Measurements from ENCODE around the gene SRPRB.

DNA sequence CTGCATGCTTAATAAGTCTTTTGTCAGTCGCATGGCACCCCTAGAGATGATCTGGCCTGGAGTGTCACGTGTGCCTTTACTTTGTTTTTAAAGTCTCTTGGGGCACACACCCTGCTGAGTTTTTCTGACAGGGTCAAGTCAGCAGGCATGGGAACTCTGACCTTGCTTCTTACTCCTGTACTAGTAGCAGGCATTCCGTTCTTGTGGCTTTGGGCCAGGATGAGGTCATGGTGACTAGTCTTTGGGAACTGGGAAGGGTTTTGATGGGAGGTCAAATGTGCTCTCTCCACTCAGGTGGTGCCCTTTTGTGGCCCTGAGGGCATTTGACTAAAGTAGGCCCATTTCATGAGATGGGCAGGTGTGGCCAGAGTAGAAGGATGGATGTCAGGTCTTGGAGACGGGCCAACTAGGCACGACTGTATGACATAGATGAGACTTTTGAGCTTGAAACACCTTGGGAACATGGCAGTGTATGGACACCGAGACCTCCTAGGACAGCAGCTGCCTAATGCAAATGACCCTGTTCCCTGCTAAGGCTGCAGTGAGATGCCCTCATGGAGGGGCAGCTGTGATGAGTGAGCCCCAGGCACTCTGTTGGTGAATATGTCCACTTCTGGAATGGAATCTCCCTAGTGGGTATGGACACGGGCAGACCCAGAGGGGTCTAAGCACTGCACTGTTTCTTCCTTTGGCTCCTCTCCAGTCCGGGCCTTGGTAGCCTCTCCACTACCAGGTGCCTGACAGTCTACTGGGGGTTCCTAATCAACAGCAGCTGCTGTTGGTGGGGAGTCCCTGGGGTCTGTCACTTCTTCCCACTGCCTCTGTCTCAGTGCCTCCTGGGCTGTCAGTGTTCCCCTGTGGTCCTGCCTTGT lies 16.4 kb downstream of the SRPRB start:
- TF ChIP-seq CTCF (IDR thresholded peaks at IDR 0.05) (peak; percentile 34), EZH2 (IDR thresholded peaks at IDR 0.05) (no peak)

Measured in neural progenitor cell (in vitro differentiated cells).